OCI-LY3 (cell line): ENCODE data around the gene DCTN4.

ENCODE experiments used
- H2AFZ ChIP-seq: fragments of 200-600, 300-600 bp; shearing (Covaris generic); 2 replicates; pipeline ENCODE4 v1.6.0; 2014; ENCODE audit warnings: antibody characterized with exemption, low read depth, low read length
- H3K27ac ChIP-seq: fragments of 200-600, 300-600 bp; sonication (generic); 2 replicates; pipeline ENCODE4 v1.5.1; 2014; ENCODE audit warnings: mild to moderate bottlenecking, low read length, moderate library complexity, mixed read lengths
- H3K27me3 ChIP-seq: fragments of 200-600, 300-600 bp; sonication (generic); 2 replicates; pipeline ENCODE4 v1.6.1; 2014; ENCODE audit warnings: low read depth, low read length, mixed read lengths
- H3K36me3 ChIP-seq: fragments of 200-600, 300-600 bp; sonication (generic); replicated peaks from 2 replicates; pipeline ENCODE3; 2014; ENCODE audit warnings: low read depth, low read length, mixed read lengths
- H3K4me1 ChIP-seq: fragments of 300-600, 200-600 bp; sonication (generic); 2 replicates; pipeline ENCODE4 v1.6.1; 2014; ENCODE audit warnings: low read length, mixed read lengths
- H3K4me2 ChIP-seq: fragments of 200-600, 300-600 bp; sonication (generic); 2 replicates; pipeline ENCODE4 v1.6.1; 2014; ENCODE audit warnings: low read length, mixed read lengths
- H3K4me3 ChIP-seq: fragments of 300-600, 200-600 bp; sonication (generic); 2 replicates; pipeline ENCODE4 v1.5.1; 2014; ENCODE audit warnings: antibody characterized with exemption, mild to moderate bottlenecking, low read length, moderate library complexity
- H3K79me2 ChIP-seq: fragments of 300-600, 200-600 bp; shearing (Covaris generic); 2 replicates; pipeline ENCODE4 v1.6.1; 2014; ENCODE audit warnings: mild to moderate bottlenecking, low read length, mixed read lengths
- H3K9ac ChIP-seq: fragments of 300-600, 200-600 bp; shearing (Covaris generic); 2 replicates; pipeline ENCODE4 v1.6.0; 2014; ENCODE audit warnings: mild to moderate bottlenecking, low read length, moderate library complexity
- H3K9me3 ChIP-seq: fragments of 200-600, 300-600 bp; shearing (Covaris generic); 2 replicates; pipeline ENCODE4 v1.6.1; 2014; ENCODE audit warnings: low read length, mixed read lengths; ENCODE audit not compliant: insufficient read depth
- H4K20me1 ChIP-seq: fragments of 200-600, 300-600 bp; sonication (generic); 2 replicates; pipeline ENCODE4 v1.6.1; 2016; ENCODE audit warnings: low read length, mixed read lengths; ENCODE audit not compliant: insufficient read depth
- EZH2phosphoT487 ChIP-seq: fragments of 200-600 bp; shearing (Covaris generic); IDR thresholded peaks from 2 replicates; pipeline ENCODE4 v1.6.1; 2018; ENCODE audit warnings: antibody characterized with exemption, mixed run types, low read depth
- TF ChIP-seq, protein P1 (sequence below): fragments of 200-600, 300-600 bp; sonication (generic); IDR thresholded peaks from 2 replicates; pipeline ENCODE4 v1.5.1; 2014; ENCODE audit warnings: antibody characterized with exemption, low read length, low read depth

DCTN4 gene

DNA sequence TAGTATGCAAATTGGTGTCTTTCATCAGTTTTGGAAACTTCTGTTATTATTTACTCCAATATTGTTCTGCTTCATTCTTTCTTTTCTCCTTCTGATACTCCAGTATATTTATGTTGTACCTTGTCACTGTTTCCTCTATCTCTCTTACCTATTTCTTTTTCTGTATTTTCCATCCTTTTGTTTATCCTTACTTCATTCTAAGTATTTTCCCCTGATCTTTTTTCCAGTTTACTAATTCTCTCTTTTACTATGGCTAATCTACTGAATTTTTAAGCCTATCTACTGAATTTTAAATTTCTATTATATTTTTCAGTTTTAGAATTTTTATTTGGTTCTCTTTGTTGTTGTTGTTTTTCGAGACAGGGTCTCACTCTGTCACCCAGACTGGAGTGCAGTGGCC lies 27.1 kb upstream of the DCTN4 start:
- Histone ChIP-seq H3K4me1 (no peaks in the 10 kb centered on the region), H2AFZ (no peak overlapping the region), H3K27me3 (peaks cover 16% of the 10 kb centered on the region), H3K27ac (no peak overlapping the region), H3K36me3 (no peaks in the 10 kb centered on the region), H3K79me2 (no peaks in the 10 kb centered on the region), H3K4me3 (no peak overlapping the region), H3K9me3 (no peaks in the 10 kb centered on the region), H3K4me2 (no peak overlapping the region), H3K9ac (no peak overlapping the region), H4K20me1 (no peaks in the 10 kb centered on the region)
- TF ChIP-seq, protein P1, sequence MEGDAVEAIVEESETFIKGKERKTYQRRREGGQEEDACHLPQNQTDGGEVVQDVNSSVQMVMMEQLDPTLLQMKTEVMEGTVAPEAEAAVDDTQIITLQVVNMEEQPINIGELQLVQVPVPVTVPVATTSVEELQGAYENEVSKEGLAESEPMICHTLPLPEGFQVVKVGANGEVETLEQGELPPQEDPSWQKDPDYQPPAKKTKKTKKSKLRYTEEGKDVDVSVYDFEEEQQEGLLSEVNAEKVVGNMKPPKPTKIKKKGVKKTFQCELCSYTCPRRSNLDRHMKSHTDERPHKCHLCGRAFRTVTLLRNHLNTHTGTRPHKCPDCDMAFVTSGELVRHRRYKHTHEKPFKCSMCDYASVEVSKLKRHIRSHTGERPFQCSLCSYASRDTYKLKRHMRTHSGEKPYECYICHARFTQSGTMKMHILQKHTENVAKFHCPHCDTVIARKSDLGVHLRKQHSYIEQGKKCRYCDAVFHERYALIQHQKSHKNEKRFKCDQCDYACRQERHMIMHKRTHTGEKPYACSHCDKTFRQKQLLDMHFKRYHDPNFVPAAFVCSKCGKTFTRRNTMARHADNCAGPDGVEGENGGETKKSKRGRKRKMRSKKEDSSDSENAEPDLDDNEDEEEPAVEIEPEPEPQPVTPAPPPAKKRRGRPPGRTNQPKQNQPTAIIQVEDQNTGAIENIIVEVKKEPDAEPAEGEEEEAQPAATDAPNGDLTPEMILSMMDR: no peak
- no peak for TF ChIP-seq EZH2phosphoT487

DNA sequence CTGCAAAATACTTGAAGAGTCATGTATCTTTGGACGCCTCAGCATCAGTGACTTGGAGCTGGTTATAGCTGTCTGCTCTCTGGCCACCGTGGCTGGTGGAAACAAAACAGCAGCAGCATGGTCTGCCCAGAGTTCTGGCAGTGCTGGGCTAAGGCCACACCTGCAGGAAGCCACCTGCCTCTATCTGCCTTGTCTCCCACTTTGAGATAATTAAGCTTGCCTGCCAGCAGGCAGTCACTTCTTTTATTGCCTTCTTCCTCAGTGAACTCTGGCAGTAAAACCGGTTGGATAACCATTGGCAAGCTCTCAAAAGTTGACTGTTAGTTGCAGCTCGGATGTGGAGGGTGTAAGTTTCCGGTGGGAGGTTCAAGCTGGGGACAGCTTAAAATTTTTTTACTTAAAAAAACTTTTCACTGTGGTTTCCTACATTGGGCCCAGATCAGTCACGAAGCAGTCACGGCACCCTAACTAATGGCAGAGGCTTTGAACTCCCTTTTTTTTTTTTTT lies 24.7 kb upstream of the DCTN4 start:
- Histone ChIP-seq H3K4me3 (no peak overlapping the region), H2AFZ (no peak overlapping the region), H3K4me2 (no peak overlapping the region), H3K27ac (no peak overlapping the region), H3K36me3 (no peaks in the 10 kb centered on the region), H3K9me3 (no peaks in the 10 kb centered on the region), H3K4me1 (no peaks in the 10 kb centered on the region), H4K20me1 (no peaks in the 10 kb centered on the region), H3K79me2 (no peaks in the 10 kb centered on the region), H3K9ac (no peak overlapping the region), H3K27me3 (no peaks in the 10 kb centered on the region; the same call in 1 of the 2 replicates)
- TF ChIP-seq, protein P1: no peak
- TF ChIP-seq EZH2phosphoT487: no peak

DNA sequence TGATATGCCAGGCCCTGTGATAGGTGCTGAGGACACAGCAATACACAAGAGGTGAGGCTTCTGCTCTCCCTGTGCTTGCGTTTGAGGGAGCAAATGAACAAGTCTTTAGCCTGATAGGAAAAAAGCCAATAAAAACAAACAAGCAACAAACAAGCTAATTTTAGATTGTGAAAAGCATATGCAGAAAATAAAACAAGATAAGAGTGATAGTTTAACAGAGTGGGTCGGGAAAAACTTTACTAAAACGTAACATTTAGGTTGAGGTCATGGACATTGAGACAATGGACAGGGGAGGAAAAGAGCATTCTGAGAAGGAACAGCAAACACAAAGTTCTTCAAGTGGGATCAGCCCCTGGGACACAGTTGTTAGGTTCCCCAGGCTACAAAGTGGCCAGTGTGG lies 24.0 kb upstream of the DCTN4 start:
- Histone ChIP-seq H2AFZ (no peak overlapping the region), H3K4me3 (no peak overlapping the region), H3K27me3 (no peaks in the 10 kb centered on the region; the same call in 1 of the 2 replicates), H3K79me2 (no peaks in the 10 kb centered on the region), H4K20me1 (no peaks in the 10 kb centered on the region), H3K27ac (no peak overlapping the region), H3K9ac (no peak overlapping the region), H3K4me2 (no peak overlapping the region), H3K4me1 (no peaks in the 10 kb centered on the region), H3K36me3 (no peaks in the 10 kb centered on the region), H3K9me3 (no peaks in the 10 kb centered on the region)
- TF ChIP-seq, protein P1: no peak
- TF ChIP-seq EZH2phosphoT487: no peak

DNA sequence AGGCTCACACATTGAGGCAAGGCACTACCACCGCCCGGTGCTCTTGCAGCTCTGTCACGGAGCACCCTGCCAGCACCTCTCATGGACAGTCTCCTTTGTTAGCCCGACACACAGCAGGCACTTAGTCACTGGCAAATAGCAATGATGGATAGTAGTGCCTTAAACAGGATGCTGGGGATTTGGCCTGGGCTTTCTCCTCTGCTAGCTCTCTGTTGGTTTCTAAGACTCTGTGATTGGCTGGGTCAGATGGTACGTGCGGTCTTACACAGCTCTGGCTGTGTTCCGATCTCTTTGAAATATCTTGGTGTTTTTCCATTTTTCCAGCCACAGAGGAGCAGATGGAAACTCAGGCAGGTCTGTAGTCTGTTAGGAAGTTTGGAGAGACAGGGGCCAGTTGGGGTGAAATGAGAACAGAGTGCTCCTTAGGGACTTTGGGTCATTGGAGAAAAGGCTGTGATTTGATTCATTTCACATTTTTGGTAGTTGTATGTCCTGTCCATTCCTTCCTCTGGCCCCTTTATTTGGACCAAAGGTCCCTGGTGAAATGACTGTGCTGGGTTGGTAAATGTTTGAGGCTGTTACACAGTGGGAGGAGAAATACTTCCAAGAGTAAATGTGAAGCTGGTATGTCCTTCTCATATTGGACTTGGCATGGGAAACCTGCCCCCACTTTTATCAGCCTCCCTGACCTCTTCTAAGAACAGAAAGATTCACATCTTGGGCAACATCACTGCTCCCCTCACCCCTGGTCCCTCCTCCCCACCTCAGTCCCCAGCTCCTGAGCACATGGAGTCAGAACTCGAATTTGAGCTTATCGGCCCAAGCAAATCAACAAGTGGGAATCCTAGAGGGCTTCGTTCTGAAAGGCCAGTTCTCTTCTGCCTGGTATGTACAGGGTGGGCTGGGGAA lies 23.1 kb upstream of the DCTN4 start:
- Histone ChIP-seq H3K27me3 (no peaks in the 10 kb centered on the region; the same call in 1 of the 2 replicates), H2AFZ (no peak overlapping the region), H3K4me3 (no peak overlapping the region), H4K20me1 (no peaks in the 10 kb centered on the region), H3K9ac (no peak overlapping the region), H3K79me2 (no peaks in the 10 kb centered on the region), H3K4me2 (no peak overlapping the region), H3K36me3 (no peaks in the 10 kb centered on the region), H3K27ac (no peak overlapping the region), H3K9me3 (no peaks in the 10 kb centered on the region), H3K4me1 (no peaks in the 10 kb centered on the region)
- TF ChIP-seq EZH2phosphoT487: no peak
- TF ChIP-seq, protein P1: no peak
